SK-MEL-5 (cell line): ENCODE data around the gene XYLT2. TPM values are rescaled to one million over a fixed set of nuclear protein-coding genes. Genes with fewer than 3 reads are reported as not detected.

Experiments used
- DNase-seq: peaks from one replicate; pipeline ENCODE4 v3.0.0-alpha.2; 2016; ENCODE audit warnings: low read depth, low spot score
- in situ Hi-C: cut with HindIII; loops from 2 replicates; pipeline ENCODE4 v1.10.0; 2016; ENCODE audit warnings: low sequenced_read_pairs, high pct_unique_total_duplicates, low pct_unique_long_range_greater_than_20kb
- total RNA-seq: library from RNA; depleted of rRNA; stranded (reverse); fragments of >200 nt; shearing (Covaris generic); gene quantifications from 2 replicates; pipeline ENCODE4 v1.2.3, GENCODE V29; 2014

XYLT2 gene
- total RNA-seq, 1 experiment from 2014 or later: 34.2 TPM

DNA sequence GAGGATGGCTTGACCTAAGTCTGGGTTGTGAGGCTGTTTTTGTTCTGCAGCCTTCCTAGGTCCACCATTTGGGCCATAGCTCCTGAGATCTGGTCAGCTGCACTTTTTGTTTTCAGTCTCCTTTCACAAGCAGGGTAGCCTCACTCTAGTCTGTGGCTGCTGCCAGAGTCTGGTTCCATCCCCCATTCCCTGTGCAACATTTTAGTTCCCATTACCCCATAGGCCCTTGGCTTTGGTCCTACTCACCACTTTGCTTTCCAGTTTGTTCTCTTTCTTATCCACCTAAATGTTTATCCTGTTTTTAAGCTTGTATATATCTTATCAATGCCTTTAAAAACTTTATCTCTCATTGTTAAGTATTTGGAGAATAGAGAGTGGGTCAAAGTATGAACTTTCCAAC lies 6.5 kb upstream of the XYLT2 start:
- in situ Hi-C loops: no loop called here
- no peak for DNase-seq

DNA sequence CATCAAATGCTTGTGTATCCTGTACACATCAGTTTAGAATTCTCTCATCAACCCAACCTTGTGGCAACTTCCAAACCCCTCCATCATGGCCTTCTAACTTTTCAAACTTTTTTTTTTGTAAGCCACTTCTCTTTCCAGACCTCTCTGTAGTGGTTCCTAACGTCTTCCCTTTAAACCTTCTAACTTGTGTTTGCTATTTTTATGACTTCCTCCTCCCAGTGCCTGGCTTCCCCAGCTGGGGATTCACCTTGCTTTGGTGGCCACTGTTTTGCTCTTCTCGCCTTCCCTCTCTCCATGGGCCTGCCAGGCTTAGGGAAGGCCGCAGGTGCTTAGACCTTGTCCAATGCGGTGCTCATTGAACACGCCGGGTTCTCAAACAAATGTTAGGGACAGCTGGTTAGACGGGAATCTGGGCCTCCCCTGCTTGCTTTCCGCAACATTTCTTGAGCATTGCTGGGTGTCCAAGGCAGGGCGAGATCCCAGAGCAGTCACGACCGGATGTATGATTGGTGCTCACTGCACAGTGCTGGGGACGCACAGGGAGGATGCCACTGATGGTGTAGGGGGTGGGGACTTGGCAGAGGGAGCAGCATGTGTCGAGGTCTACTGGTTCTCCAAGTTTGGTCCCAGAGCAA lies 1.1 kb upstream of the XYLT2 start:
- DNase-seq: no peak

DNA sequence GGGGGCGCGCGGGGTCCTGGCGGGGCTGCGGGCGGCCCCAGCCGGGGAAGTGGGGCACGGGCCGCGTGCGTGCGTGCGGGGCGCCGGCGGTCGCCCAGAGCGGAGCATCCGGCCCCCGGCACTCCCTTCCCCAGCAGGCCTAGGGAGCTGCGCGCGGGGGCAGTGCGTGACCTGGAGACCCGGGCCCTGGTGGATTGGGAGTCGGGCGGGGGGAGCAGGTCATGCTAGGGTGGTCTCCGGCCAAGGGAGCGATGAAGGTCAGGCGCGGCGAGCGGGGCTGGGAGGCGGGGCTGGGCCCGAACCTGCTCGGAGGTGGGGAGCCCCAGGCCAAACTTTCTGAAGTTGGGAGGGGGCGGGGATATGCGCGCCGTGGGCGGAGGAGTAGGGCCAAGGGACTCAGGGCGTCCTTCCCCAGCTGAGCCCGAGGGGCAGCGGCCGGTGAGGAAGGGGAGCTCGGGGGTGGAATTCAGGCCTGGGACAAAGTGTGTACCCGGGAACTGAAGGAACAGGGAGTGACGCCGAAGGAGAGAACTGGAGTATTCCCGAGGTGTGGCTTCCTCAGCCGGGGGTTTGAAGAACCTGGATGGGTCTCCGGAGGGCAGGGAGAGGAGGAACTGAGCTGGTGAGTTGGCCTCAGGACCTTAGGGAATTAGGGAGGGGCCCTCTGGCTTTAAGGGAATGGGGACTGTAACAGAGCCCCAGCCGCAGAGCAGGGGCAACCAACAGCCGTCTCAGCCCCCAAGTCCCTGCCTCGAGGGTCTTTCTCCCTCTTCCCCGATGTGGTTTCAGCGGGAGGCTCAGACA lies 589 bp downstream of the XYLT2 start:
- no peak for DNase-seq
- in situ Hi-C loops: no loop called here

More for the DNA sequence above, 1.1 kb upstream of the XYLT2 start:
- in situ Hi-C loops: no loop called here

DNA sequence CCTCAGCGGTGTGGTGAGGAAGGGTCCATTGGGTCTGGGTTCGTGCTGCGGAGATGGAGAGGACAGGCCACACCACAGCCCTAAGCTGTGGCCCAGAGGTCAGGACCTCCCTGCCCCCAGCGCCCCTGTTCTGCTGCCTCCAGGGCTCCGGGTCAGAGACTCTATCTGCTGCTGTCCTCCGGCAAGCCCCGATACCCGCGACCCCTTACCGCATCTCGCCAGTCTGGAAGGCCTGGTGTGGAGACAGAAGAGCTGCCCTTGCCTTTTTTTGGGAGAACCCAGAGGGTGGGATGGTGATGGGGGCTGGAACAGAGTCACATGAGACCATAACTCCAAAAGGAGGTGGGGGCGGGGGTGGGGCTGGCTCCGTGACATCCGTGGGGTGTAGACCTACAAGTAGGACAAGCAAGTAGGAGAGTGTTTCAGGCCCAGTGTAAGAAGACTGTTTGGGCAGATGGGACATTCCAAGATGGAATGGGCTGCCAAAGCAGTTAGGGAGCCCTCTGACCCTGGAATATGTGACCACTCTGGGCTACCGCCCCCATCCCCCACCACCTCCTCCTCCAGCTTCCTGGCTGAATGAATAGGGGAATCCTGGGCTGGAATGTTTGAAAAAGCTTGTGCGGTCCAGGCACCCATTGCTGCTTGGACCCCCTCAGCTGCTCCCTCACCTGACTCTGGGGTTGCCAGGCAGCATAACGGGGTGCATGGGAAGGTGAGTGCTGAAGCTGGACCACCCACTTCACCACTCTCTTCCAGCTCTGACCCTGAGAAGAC lies 1.4 kb downstream of the XYLT2 start:
- in situ Hi-C loops: no loop called here
- no peak for DNase-seq

DNA sequence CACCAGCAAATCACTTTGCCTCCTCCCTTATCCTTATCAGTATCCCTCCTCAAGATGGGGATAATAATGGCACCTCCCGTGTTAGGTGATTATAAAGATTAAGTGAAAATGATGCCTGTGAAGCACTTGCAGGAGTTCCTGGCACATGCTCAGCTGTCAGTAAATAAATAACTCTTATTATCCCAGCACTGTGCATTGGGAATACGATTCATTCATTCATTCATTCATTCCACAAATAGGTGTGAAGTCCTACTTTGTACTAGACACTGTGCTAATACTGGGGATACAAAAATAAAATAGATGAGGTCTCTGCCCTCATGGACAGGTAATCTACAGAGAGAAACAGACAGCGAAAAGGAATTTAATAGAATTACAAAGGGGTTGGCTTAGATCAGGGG lies 2.0 kb downstream of the XYLT2 start:
- DNase-seq: no peak
- in situ Hi-C loops: no loop called here

DNA sequence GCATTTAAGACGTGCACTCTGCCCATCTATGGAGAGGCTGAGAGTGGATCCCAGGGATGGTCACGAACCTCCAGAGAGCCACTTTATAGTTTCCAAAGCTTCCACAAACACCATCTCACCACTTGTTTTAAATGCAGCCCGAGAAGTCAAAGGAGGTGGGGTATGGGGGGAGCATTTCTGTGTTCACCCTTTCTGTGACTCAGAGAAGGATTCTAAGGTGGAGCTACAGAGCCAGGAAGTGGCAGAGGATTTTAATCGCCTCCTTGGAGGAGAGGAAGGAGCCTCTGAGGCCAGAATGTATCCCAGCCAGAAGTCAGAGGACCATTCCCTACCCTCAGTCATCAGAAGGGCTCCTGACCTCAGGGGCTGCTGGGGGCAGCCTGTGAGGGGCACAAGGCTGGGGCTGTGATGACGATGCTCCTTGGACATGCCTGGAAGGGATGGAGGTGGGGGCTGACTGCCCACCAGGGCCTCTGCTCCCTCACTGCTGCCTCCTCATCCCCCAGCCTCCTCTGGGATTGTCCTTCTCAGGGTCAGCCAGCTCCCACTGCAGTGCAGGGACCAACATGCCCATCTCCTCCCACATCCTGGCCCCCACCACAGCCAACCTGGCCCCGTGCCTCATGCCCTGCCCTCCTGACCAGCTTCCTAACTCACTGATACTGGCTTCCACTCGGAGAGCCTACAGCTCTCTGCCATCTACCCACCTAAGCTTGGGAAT lies 2.8 kb downstream of the XYLT2 start:
- DNase-seq: no peak
- in situ Hi-C loops: no loop called here

DNA sequence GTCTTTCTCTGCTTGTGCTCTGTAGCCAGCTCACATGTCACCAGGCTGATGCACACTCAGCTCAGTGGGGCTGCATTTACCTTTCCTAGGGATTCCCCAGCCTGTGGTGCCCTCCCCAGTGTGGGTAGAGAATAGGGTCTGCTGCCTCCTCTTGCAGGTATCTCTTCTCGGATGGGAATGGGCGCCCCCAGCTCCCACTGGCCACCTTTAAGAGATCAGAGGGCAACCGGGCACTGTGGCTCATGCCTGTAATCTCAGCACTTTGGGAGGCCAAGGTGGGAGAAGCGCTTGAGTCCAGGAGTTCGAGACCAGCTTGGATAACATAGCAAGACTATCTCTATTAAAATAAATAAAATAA lies 3.3 kb downstream of the XYLT2 start:
- no peak for DNase-seq
- in situ Hi-C loops: no loop called here

DNA sequence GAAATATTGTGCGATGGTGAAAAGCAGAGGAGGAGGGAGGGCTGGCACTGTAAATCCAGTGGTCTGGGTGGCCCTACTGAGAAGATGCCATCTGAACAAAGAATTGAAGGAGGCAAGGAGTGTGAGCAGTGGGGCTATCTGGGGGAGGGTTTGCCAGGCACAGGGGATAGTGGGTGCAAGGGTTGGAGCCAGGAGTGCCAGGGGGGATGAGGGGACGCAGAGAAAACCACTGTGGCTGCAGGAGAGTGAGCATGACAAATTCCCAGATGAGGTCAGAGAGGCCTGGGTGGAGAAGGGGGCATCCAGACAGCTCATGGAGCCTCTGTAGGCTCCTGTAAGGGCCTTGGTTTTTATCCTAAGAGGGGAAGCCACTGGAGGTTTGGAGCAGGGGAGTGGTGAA lies 4.8 kb downstream of the XYLT2 start:
- in situ Hi-C loops: no loop called here
- no peak for DNase-seq

DNA sequence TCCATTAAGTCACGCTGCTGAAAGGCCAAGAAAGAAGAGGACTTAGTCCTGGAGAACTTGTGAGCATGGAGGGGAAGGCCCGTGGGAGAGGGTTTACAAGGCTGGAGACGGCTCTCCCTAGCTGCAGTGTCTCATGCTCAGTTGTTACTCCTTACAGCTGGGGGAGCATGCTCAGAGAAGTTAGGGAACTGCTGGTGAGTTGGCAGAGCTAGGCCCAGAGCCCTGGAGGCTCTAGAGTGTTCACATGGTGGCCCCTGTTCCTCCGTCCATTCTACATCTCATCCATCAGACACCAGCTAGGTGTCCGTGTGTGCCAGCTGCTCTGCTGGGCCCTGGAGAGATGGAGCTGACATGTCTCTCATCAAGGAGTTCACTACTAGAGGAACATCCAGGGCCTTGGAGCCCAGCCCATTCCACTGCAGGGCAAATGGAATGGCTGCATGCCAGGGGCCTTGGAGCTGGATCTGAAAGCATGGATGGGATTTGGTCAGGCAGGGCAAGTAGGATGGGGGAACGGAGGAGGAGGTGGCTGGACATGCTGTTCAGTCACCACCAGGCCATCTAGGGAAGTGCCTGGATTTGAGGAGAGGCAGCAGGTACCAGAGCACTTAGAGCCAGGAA lies 6.3 kb downstream of the XYLT2 start:
- in situ Hi-C loops: no loop called here
- no peak for DNase-seq

DNA sequence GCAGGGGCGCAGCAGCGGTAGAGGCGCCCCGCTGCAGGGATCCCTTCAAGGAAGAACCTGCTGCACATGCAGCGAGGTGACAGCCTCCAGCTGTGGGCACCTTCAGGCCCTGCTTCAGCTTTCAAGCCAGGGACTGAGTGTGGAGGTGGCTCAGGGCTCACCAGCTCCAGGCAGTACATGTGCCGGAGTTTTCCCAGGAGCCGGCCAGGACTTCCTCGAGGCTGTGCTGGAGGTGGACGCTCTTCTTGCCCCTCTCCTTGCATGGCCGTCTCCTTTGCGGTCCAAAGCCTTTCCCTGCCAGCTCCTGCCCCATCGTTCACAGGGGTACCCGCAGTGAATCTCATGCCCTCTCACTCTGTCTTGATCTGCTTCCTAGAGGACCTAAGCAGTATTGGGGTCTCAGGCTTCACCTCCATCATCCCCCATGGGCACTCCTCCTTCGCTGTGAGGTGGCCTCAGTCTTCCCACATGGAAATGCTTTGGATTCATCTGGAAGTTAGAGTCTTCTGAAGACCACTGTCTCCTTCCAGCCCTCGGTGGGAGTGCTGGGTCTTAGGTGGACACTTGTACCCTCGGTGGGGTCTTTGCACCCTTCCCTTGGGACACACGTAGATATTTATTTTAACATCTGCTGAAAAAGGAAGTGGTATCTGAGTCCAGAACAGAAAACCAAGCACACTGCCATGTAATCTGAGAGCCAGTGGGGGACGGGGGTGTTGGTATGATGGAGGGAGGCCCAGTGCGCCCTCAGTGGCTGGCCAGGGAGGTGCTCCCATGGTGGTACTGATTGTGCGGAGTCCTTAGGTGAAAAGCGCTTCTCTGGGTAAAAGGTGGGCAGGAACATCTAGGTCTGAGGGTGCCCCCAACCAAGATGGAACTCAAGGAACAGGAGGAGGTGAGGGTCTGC lies 7.0 kb downstream of the XYLT2 start:
- in situ Hi-C loops: no loop called here
- DNase-seq: no peak

DNA sequence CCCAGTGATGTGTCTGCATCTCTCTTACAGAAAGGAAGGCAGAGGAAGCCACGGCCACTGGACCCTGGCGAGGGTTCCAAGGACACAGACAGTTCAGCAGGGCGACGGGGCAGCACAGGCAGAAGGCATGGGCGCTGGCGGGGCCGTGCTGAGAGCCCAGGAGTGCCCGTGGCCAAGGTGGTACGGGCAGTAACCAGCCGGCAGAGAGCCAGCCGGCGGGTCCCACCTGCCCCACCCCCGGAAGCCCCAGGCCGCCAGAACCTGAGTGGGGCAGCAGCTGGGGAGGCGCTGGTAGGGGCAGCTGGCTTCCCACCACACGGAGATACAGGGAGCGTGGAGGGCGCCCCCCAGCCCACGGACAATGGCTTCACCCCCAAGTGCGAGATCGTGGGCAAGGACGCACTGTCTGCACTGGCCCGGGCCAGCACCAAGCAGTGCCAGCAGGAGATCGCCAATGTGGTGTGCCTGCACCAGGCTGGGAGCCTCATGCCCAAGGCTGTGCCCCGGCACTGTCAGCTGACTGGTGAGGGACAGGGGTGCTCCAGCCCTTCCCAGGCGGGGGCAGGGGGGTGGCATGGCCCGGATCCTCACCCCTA lies 7.8 kb downstream of the XYLT2 start:
- in situ Hi-C loops: no loop called here
- DNase-seq: no peak

DNA sequence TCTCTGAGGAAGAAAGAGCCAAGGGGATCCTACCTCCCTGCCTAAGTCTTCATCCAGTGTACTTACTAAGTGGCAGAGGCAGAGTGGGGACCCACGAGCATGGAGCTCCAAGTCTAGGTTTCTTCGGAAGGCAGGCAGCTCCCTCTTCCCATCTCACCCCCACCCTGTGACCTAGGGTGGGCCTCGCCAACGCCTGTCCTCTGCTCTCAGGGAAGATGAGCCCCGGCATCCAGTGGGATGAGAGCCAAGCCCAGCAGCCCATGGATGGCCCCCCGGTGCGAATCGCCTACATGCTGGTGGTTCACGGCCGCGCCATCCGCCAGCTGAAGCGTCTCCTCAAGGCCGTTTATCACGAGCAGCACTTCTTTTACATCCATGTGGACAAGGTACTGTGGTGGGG lies 8.3 kb downstream of the XYLT2 start:
- in situ Hi-C loops: no loop called here
- no peak for DNase-seq

DNA sequence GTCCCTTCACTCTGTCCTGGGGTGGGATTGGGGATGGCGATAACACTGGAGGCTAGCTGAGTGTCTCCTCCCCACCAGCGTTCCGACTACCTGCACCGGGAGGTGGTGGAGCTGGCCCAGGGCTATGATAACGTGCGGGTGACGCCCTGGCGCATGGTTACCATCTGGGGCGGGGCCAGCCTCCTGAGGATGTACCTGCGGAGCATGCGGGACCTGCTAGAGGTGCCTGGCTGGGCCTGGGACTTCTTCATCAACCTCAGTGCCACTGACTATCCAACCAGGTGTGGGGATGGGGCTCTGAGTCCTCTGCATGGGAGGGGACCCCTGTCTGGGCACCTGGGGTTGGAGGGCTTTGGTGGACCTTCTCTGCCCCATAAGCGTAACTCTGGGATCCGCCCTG lies 8.8 kb downstream of the XYLT2 start:
- no peak for DNase-seq
- in situ Hi-C loops: no loop called here

DNA sequence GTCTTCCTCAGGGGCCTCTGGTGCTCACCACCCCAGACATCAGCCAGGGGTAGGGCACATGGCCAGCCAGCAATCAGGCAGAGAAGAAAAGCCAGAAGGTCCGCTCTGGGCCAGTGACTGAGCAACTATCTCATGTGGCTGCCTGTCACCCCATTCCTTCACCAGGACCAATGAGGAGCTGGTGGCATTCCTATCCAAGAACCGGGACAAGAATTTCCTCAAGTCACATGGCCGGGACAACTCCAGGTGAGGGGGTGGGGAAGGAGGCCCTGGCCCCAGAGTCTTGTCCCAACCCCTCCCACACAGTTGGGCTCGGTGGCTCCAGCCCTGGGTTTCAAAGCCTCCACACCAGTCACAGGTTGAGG lies 9.4 kb downstream of the XYLT2 start:
- no peak for DNase-seq
- in situ Hi-C loops: no loop called here

DNA sequence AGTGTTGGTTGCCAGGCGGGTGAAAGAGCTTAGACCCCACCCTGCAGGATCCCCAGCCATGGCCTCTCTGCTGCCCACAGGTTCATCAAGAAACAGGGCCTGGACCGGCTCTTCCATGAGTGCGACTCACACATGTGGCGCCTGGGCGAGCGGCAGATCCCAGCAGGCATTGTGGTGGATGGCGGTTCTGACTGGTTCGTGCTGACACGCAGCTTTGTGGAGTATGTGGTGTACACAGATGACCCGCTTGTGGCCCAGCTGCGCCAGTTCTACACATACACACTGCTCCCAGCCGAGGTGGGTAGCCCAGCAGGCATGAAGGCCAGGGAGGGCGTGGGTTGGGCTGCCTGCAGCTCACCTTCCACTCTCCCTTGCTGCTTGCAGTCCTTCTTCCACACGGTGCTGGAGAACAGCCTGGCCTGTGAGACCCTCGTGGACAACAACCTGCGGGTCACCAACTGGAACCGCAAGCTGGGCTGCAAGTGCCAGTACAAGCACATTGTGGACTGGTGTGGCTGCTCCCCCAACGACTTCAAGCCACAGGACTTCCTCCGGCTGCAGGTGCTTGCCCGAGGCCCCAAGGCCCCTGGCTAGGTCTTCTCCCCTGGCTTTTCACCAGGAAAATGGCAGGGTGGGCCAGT lies 9.9 kb downstream of the XYLT2 start:
- in situ Hi-C loops: no loop called here

DNA sequence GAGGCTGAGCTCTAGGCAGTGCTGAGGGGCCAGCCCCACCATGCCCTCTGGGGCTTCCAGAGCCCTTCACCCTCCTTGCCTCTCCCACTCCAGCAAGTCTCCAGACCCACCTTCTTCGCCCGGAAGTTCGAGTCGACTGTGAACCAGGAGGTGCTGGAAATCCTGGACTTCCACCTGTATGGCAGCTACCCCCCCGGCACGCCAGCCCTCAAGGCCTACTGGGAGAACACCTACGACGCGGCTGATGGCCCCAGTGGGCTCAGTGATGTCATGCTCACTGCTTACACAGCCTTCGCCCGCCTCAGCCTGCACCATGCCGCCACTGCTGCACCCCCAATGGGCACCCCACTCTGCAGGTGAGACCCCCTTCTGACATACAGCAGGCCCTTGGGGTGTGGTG lies 10.5 kb downstream of the XYLT2 start:
- in situ Hi-C loops: no loop called here
- no peak for DNase-seq

More for the DNA sequence above, 9.9 kb downstream of the XYLT2 start:
- no peak for DNase-seq
